Gastrocnemius medialis (tissue), 4 donors: ENCODE measurements around the gene VPS26A.

Source experiments
- POLR2A ChIP-seq, 2 donors: fragments of 450-650 bp; IDR thresholded peaks; one replicate each; pipeline ENCODE4 v1.6.1; 2017; ENCODE audit warnings: antibody characterized with exemption in 2 of 2, mild to moderate bottlenecking in 2 of 2, moderate library complexity in 2 of 2
- TF ChIP-seq, protein P1 (sequence below), 5 experiments: fragments of 450-650 bp in 3 of 5; fragments of 200-600 bp in 2 of 5; sonication (generic) in 2 of 5; IDR thresholded peaks in 4 of 5; conservative IDR thresholded peaks in 1 of 5; 1 replicate in 4 of 5; 2 replicates in 1 of 5; pipeline ENCODE4 v1.5.1; 2016 to 2019; ENCODE audit warnings: antibody characterized with exemption in 5 of 5, mild to moderate bottlenecking in 3 of 5, moderate library complexity in 3 of 5

DNA sequence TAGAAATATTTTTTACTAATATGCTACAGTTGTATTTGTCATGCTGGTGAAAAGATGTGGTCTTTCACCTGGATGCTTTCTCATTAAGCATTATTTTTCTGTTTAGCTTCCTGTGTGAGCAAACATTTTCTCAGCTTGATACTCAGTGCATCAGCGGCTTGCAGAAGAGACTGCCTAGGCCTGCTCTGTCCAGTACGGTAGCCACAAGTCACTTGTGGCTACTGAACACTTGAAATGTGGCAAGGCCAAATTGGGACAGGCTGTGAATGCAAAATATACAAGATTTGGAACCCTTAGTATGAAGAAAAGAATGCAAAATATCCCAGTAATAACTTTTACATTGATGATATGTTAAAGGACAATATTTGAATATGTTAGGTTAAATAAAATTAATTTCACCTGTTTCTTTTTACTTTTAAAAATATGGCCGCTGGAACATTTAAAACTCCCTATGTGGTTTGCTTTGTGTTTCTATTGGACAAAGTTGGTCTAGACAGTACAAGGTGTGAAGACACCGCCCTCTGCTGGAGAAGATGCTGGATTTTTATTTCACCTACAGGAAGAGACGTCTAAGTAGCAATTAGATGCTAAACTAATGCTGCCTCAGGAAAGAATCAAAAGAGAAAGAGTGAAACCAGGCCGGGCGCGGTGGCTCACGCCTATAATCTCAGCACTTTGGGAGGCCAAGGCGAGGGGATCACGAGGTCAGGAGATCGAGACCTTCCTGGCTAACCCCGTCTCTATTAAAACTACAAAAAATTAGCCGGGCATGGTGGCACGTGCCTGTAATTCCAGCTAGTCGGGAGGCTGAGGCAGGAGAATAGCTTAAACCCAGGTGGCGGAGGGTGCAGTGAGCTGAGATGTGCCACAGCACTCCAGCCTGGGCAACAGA, 30.8 kb upstream of the VPS26A start:
- TF ChIP-seq, protein P1, sequence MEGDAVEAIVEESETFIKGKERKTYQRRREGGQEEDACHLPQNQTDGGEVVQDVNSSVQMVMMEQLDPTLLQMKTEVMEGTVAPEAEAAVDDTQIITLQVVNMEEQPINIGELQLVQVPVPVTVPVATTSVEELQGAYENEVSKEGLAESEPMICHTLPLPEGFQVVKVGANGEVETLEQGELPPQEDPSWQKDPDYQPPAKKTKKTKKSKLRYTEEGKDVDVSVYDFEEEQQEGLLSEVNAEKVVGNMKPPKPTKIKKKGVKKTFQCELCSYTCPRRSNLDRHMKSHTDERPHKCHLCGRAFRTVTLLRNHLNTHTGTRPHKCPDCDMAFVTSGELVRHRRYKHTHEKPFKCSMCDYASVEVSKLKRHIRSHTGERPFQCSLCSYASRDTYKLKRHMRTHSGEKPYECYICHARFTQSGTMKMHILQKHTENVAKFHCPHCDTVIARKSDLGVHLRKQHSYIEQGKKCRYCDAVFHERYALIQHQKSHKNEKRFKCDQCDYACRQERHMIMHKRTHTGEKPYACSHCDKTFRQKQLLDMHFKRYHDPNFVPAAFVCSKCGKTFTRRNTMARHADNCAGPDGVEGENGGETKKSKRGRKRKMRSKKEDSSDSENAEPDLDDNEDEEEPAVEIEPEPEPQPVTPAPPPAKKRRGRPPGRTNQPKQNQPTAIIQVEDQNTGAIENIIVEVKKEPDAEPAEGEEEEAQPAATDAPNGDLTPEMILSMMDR (IDR thresholded peaks at IDR 0.05 in 4 of 5, conservative IDR thresholded peaks at IDR 0.05 in 1 of 5): peak; percentile 73 to 82 (median 76)
- no peak for TF ChIP-seq POLR2A (IDR thresholded peaks at IDR 0.05)
